K562 (cell line): Measurements from ENCODE around the gene NUP210. TPM values are rescaled to one million over a fixed set of nuclear protein-coding genes. Genes with fewer than 3 reads are reported as not detected.
A peak's percentile ranks its signal among the peaks of the same experiment; 100 is the strongest.

Experiments used
- CBX8 ChIP-seq: fragments of 200-600 bp; sonication (generic); IDR thresholded peaks from 2 replicates; pipeline ENCODE4 v1.6.1; 2012; ENCODE audit warnings: borderline replicate concordance, mixed run types, low read depth, mild to moderate bottlenecking, moderate library complexity, mixed read lengths, low read length, control low read depth, inconsistent platforms; ENCODE audit not compliant: poor library complexity, severe bottlenecking; ENCODE audit errors: extremely low read depth
- FOXJ3 ChIP-seq: sonication (generic); formaldehyde crosslinking; IDR thresholded peaks from 2 replicates; pipeline ENCODE4 v1.4.0; 2020; ENCODE audit warnings: mild to moderate bottlenecking, missing genetic modification reagents
- GATA2 ChIP-seq: sonication (generic); formaldehyde crosslinking; IDR thresholded peaks from 2 replicates; pipeline ENCODE4 v1.4.0; 2020; ENCODE audit warnings: mild to moderate bottlenecking, missing genetic modification reagents
- JUND ChIP-seq, 2 experiments: IDR thresholded peaks; 2 replicates in 1 of 2; 3 replicates in 1 of 2; pipeline ENCODE4 v1.6.1; 2011; ENCODE audit warnings: borderline replicate concordance in 2 of 2, low read depth in 2 of 2, low read length in 2 of 2, improper control_type of control experiment in 1 of 2, missing biosample characterization in 1 of 2, missing genetic modification characterization in 1 of 2, missing genetic modification reagents in 1 of 2
- PTBP1 ChIP-seq: fragments of 200-400 bp; formaldehyde crosslinking; IDR thresholded peaks from 2 replicates; pipeline ENCODE4 v1.6.1; 2017; ENCODE audit warnings: low read depth, low read length
- RNF2 ChIP-seq: sonication (generic); IDR thresholded peaks from 2 replicates; pipeline ENCODE4 v1.6.1; 2016
- SREBF1 ChIP-seq: fragments of 150-350 bp; IDR thresholded peaks from 2 replicates; pipeline ENCODE4 v1.6.1; 2014; ENCODE audit warnings: antibody characterized with exemption, low read depth, low read length, borderline replicate concordance
- YY1 ChIP-seq, 3 experiments: IDR thresholded peaks; 2 replicates each; pipeline ENCODE4 v1.6.1; 2011; ENCODE audit warnings: low read length in 2 of 3, mild to moderate bottlenecking in 2 of 3, moderate library complexity in 2 of 3, borderline replicate concordance in 1 of 3, control low read depth in 1 of 3, low read depth in 1 of 3; ENCODE audit not compliant: insufficient read depth in 3 of 3, insufficient replicate concordance in 2 of 3, control insufficient read depth in 1 of 3, insufficient read length in 1 of 3; ENCODE audit errors: extremely low read depth in 1 of 3
- ZSCAN29 ChIP-seq: fragments of 450-650 bp; IDR thresholded peaks from 2 replicates; pipeline ENCODE4 v1.6.1; 2017
- polyA plus RNA-seq, 8 experiments: library from polyadenylated mRNA; depleted of rRNA in 4 of 8; stranded (reverse) in 5 of 8; unstranded in 3 of 8; fragments of >200 nt; fragmentation: Nextera tagmentation in 2 of 8; fragmentation: Illumina TruSeq in 1 of 8; extraction: Ambion mirVana in 2 of 8; extraction: Trizol in 1 of 8; gene quantifications; 2 replicates each; pipeline versions ENCODE4 v1.2.1 to v1.2.3, GENCODE V29; 2011 to 2014; ENCODE audit warnings: inconsistent platforms in 1 of 8, missing spikeins in 1 of 8
- total RNA-seq, 7 experiments: library from RNA; depleted of rRNA in 6 of 7; stranded (reverse); fragments of >200 nt in 6 of 7; fragmentation: Illumina TruSeq in 2 of 7; extraction: Trizol in 2 of 7; gene quantifications; 2 replicates each; pipeline versions ENCODE4 v1.2.1 to v1.2.3, GENCODE V29; 2011 to 2021; ENCODE audit warnings: low replicate concordance in 1 of 7
- TF ChIP-seq, protein P1 (sequence below): fragments of 450-650 bp; formaldehyde crosslinking; IDR thresholded peaks from 2 replicates; pipeline ENCODE4 v1.4.0; 2020; ENCODE audit warnings: mild to moderate bottlenecking
- TF ChIP-seq, protein P2 (sequence below): fragments of 450-650 bp; IDR thresholded peaks from 2 replicates; pipeline ENCODE4 v1.6.1; 2014; ENCODE audit warnings: low read depth, mild to moderate bottlenecking, moderate library complexity, borderline replicate concordance
- TF ChIP-seq, protein P3 (sequence below): fragments of 200-800 bp; sonication (Bioruptor generic); IDR thresholded peaks from 2 replicates; pipeline ENCODE4 v1.6.1; 2016; ENCODE audit warnings: missing genetic modification characterization, missing compliant biosample characterization
- TF ChIP-seq, protein P4 (sequence below): fragments of 450-650 bp; IDR thresholded peaks from 2 replicates; pipeline ENCODE4 v1.6.1; 2017; ENCODE audit warnings: mild to moderate bottlenecking, moderate library complexity
- TF ChIP-seq, protein P5 (sequence below): fragments of 250-450 bp; sonication (Bioruptor Pico); IDR thresholded peaks from 2 replicates; pipeline ENCODE4 v1.8.0; 2021; ENCODE audit warnings: moderate library complexity, mild to moderate bottlenecking, inconsistent platforms

NUP210 gene
- total and polyA plus RNA-seq, 9 of the 15 experiments (the other 6 are each of a cell fraction or from before 2014, with no cell fraction given): 1.2 to 138 (median 44.0) TPM

DNA sequence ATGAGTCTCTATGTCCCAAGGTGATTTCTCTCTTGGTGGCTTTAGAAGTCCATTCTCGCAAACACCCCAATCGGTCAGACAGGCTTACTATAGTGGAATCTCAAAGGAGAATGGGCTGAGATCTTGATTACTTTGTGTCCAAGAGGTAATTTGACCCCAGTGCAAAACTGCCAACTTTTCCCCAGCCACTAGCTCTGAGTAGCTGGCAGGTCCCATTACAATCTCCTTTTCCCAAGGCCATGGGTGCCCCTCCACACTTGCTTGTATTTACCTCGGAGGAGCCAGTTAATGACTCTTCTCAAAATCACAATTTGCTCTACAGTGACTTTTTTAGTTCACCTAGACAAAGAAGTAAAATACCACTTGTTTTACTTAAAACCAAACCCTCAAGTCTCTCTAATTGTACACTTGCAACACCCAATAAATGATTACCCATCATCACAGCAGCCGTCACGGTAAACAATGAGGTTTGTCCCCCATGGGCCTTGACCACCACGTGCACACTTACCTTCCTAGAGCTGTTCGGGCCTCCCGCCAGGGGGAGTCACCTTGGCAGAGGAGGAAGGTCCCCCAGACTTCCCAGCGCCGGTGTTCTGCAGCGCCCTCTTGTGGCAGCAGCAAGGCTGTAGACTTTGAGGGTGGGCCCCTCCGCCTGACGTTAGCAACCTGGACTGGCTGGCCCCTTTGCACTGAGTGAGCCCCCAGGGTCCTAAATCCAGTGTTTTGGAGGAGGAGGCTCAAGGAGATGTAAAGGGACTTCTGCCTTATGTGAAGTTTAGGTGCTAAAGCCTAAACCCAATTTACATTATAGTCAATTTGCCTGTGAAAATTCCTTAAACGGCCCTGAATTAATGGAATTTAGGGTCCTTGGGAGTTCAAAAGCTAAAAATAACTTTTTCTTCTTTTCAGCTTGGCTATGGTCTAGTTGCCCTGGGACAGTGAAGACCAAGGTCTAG lies 41.3 kb upstream of the NUP210 start (continued):
- TF ChIP-seq, protein P1, sequence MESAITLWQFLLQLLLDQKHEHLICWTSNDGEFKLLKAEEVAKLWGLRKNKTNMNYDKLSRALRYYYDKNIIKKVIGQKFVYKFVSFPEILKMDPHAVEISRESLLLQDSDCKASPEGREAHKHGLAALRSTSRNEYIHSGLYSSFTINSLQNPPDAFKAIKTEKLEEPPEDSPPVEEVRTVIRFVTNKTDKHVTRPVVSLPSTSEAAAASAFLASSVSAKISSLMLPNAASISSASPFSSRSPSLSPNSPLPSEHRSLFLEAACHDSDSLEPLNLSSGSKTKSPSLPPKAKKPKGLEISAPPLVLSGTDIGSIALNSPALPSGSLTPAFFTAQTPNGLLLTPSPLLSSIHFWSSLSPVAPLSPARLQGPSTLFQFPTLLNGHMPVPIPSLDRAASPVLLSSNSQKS (CRISPR knock-in tag): no peak
- TF ChIP-seq, protein P2, sequence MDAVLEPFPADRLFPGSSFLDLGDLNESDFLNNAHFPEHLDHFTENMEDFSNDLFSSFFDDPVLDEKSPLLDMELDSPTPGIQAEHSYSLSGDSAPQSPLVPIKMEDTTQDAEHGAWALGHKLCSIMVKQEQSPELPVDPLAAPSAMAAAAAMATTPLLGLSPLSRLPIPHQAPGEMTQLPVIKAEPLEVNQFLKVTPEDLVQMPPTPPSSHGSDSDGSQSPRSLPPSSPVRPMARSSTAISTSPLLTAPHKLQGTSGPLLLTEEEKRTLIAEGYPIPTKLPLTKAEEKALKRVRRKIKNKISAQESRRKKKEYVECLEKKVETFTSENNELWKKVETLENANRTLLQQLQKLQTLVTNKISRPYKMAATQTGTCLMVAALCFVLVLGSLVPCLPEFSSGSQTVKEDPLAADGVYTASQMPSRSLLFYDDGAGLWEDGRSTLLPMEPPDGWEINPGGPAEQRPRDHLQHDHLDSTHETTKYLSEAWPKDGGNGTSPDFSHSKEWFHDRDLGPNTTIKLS: no peak
- TF ChIP-seq, protein P3, sequence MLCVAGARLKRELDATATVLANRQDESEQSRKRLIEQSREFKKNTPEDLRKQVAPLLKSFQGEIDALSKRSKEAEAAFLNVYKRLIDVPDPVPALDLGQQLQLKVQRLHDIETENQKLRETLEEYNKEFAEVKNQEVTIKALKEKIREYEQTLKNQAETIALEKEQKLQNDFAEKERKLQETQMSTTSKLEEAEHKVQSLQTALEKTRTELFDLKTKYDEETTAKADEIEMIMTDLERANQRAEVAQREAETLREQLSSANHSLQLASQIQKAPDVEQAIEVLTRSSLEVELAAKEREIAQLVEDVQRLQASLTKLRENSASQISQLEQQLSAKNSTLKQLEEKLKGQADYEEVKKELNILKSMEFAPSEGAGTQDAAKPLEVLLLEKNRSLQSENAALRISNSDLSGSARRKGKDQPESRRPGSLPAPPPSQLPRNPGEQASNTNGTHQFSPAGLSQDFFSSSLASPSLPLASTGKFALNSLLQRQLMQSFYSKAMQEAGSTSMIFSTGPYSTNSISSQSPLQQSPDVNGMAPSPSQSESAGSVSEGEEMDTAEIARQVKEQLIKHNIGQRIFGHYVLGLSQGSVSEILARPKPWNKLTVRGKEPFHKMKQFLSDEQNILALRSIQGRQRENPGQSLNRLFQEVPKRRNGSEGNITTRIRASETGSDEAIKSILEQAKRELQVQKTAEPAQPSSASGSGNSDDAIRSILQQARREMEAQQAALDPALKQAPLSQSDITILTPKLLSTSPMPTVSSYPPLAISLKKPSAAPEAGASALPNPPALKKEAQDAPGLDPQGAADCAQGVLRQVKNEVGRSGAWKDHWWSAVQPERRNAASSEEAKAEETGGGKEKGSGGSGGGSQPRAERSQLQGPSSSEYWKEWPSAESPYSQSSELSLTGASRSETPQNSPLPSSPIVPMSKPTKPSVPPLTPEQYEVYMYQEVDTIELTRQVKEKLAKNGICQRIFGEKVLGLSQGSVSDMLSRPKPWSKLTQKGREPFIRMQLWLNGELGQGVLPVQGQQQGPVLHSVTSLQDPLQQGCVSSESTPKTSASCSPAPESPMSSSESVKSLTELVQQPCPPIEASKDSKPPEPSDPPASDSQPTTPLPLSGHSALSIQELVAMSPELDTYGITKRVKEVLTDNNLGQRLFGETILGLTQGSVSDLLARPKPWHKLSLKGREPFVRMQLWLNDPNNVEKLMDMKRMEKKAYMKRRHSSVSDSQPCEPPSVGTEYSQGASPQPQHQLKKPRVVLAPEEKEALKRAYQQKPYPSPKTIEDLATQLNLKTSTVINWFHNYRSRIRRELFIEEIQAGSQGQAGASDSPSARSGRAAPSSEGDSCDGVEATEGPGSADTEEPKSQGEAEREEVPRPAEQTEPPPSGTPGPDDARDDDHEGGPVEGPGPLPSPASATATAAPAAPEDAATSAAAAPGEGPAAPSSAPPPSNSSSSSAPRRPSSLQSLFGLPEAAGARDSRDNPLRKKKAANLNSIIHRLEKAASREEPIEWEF (CRISPR knock-in tag): no peak
- no peak for TF ChIP-seq FOXJ3 (CRISPR knock-in tag)
- TF ChIP-seq RNF2: no peak; the same call in 1 of the 2 replicates
- no peak for TF ChIP-seq PTBP1
- no peak for TF ChIP-seq ZSCAN29
- TF ChIP-seq SREBF1: no peak
- TF ChIP-seq, protein P4, sequence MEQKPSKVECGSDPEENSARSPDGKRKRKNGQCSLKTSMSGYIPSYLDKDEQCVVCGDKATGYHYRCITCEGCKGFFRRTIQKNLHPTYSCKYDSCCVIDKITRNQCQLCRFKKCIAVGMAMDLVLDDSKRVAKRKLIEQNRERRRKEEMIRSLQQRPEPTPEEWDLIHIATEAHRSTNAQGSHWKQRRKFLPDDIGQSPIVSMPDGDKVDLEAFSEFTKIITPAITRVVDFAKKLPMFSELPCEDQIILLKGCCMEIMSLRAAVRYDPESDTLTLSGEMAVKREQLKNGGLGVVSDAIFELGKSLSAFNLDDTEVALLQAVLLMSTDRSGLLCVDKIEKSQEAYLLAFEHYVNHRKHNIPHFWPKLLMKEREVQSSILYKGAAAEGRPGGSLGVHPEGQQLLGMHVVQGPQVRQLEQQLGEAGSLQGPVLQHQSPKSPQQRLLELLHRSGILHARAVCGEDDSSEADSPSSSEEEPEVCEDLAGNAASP: no peak
- TF ChIP-seq, protein P5, sequence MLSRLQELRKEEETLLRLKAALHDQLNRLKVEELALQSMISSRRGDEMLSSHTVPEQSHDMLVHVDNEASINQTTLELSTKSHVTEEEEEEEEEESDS (CRISPR knock-in tag): no peak
- TF ChIP-seq JUND (IDR thresholded peaks at IDR 0.05; ENCODE audit: borderline replicate concordance, low read depth, low read length): peak; percentile 47
- no peak; the same call in 2 of the 3 replicates for TF ChIP-seq JUND (tag; IDR thresholded peaks at IDR 0.05; ENCODE audit: borderline replicate concordance, low read depth, low read length)
- TF ChIP-seq GATA2 (CRISPR knock-in tag): no peak
- no peak for TF ChIP-seq CBX8
- TF ChIP-seq YY1 (IDR thresholded peaks at IDR 0.05; ENCODE audit: borderline replicate concordance in 1 of 3, control insufficient read depth in 1 of 3, extremely low read depth in 1 of 3, insufficient read depth in 3 of 3, insufficient read length in 1 of 3, insufficient replicate concordance in 2 of 3, low read depth in 1 of 3, low read length in 2 of 3): peak in 1 of 3 experiments; percentile 39
